Panc1 (cell line): ENCODE results near the gene SLC17A7. TPM values are rescaled to one million over a fixed set of nuclear protein-coding genes. Genes with fewer than 3 reads are reported as not detected.

ENCODE experiments used
- ATAC-seq: fragments of 200-7000 bp; cut with Tn5 transposase; 2 replicates; pipeline ENCODE4 v1.9.1; 2020; ENCODE audit warnings: mild to moderate bottlenecking, moderate library complexity
- BruUV-seq: library from RNA; stranded (reverse); fragments of 400-500 nt; replicated peaks from 2 replicates; lab custom pipeline; 2021; lab: Mats Ljungman, UMichigan
- CTCF ChIA-PET: fragments of 300-600 bp; sonication (Branson Sonifier 250); formaldehyde crosslinking; loops from one replicate; lab custom pipeline; 2022; ENCODE audit warnings: antibody characterized with exemption; lab: Charles Lee
- POLR2A ChIA-PET: fragments of 300-600 bp; sonication (Branson Sonifier 250); formaldehyde crosslinking; loops from one replicate; lab custom pipeline; 2022; ENCODE audit warnings: antibody characterized with exemption; lab: Charles Lee
- DNase-seq: peaks from one replicate; pipeline ENCODE4 v3.0.0-alpha.2; 2010; ENCODE audit warnings: low read depth, low spot score
- H3K27ac ChIP-seq: 2 replicates; pipeline ENCODE4 v1.5.1; 2011; ENCODE audit warnings: mild to moderate bottlenecking, low read length, inconsistent platforms
- H3K27me3 ChIP-seq: fragments of 200-500 bp; sonication (Bioruptor generic); 2 replicates; pipeline ENCODE4 v1.6.0; 2014; ENCODE audit warnings: low read length, inconsistent platforms; ENCODE audit not compliant: control insufficient read depth, insufficient read depth
- H3K36me3 ChIP-seq: fragments of 200-500 bp; sonication (Bioruptor generic); 2 replicates; pipeline ENCODE4 v1.5.1; 2014; ENCODE audit warnings: inconsistent platforms, mild to moderate bottlenecking, low read length, moderate library complexity; ENCODE audit not compliant: control insufficient read depth, insufficient read depth
- H3K4me1 ChIP-seq: 2 replicates; pipeline ENCODE4 v1.5.1; 2011; ENCODE audit warnings: inconsistent platforms, mild to moderate bottlenecking, low read length, moderate library complexity; ENCODE audit not compliant: control insufficient read depth, insufficient read depth
- H3K4me3 ChIP-seq, 2 experiments: 2 replicates each; pipeline ENCODE4 v1.5.1; 2011 to 2012; ENCODE audit warnings: low read depth in 2 of 2, low read length in 2 of 2, mild to moderate bottlenecking in 2 of 2, inconsistent platforms in 1 of 2, moderate library complexity in 1 of 2
- H3K9me3 ChIP-seq: fragments of 200-500 bp; sonication (Bioruptor generic); 2 replicates; pipeline ENCODE4 v1.5.1; 2014; ENCODE audit warnings: low read depth, mild to moderate bottlenecking, inconsistent platforms, low read length, moderate library complexity; ENCODE audit not compliant: control insufficient read depth, insufficient read depth
- CTCF ChIP-seq: fragments of 450-650 bp; IDR thresholded peaks from 2 replicates; pipeline ENCODE4 v1.5.1; 2017; ENCODE audit warnings: mild to moderate bottlenecking
- POLR2AphosphoS5 ChIP-seq: IDR thresholded peaks from 2 replicates; pipeline ENCODE4 v1.6.1; 2012; ENCODE audit warnings: mild to moderate bottlenecking, low read depth, low read length, moderate library complexity
- REST ChIP-seq, 2 experiments: IDR thresholded peaks; 2 replicates each; pipeline ENCODE4 v1.6.1; 2011 to 2012; ENCODE audit warnings: low read depth in 2 of 2, control low read depth in 1 of 2, low read length in 1 of 2, mild to moderate bottlenecking in 1 of 2, moderate library complexity in 1 of 2; ENCODE audit not compliant: insufficient read depth in 1 of 2
- SIN3A ChIP-seq: IDR thresholded peaks from 2 replicates; pipeline ENCODE4 v1.6.1; 2012; ENCODE audit warnings: low read depth, mild to moderate bottlenecking, low read length, moderate library complexity, borderline replicate concordance; ENCODE audit not compliant: insufficient read depth
- TCF7L2 ChIP-seq: IDR thresholded peaks from 2 replicates; pipeline ENCODE4 v1.6.1; 2011; ENCODE audit warnings: mild to moderate bottlenecking, low read depth, low read length, inconsistent platforms
- in situ Hi-C: cut with HindIII; loops from 2 replicates; pipeline ENCODE4 v1.10.0; 2016; ENCODE audit warnings: low sequenced_read_pairs, low pct_unique_long_range_greater_than_20kb
- intact Hi-C: fragments of 100-400 bp; cut with micrococcal nuclease; formaldehyde crosslinking; loops from one replicate; pipeline ENCODE4 v1.10.0; 2022; ENCODE audit not compliant: unreplicated experiment
- total RNA-seq: library from RNA; stranded (reverse); gene quantifications from one replicate; pipeline ENCODE4 v1.2.1, GENCODE V29; 2021; ENCODE audit not compliant: unreplicated experiment

Gene SLC17A7
- total RNA-seq, 1 experiment from 2014 or later, result 1.2 TPM

GRCh38 chr19:49400029-49400428, 41.3 kb downstream of the SLC17A7 start:
- intact Hi-C loops, result no loop called here
- BruUV-seq, result no TSS peak
- Histone ChIP-seq H3K27ac (no peak overlapping the region), H3K4me1 (no peaks in the 10 kb centered on the region), H3K9me3 (no peaks in the 10 kb centered on the region), H3K4me3 (no peak overlapping the region), H3K36me3 (no peaks in the 10 kb centered on the region), H3K27me3 (no peaks in the 10 kb centered on the region)
- TF ChIP-seq POLR2AphosphoS5, result no peak
- TF ChIP-seq SIN3A, result no peak
- no peak for TF ChIP-seq REST (IDR thresholded peaks at IDR 0.05; ENCODE audit: insufficient read depth in 1 of 2, low read depth in 2 of 2, low read length in 1 of 2)
- no peak for TF ChIP-seq TCF7L2
- no peak for TF ChIP-seq CTCF
- ATAC-seq (no peak), DNase-seq (no peak)
- in situ Hi-C loops, result no loop called here
- ChIA-PET CTCF (no interaction called here), POLR2A (no interaction called here)

- no TSS peak for BruUV-seq
- ATAC-seq (no peak), DNase-seq (no peak)
- intact Hi-C loops (no loop called here), in situ Hi-C loops (no loop called here)
- Histone ChIP-seq H3K4me3 (no peak overlapping the region), H3K9me3 (no peaks in the 10 kb centered on the region), H3K4me1 (no peaks in the 10 kb centered on the region), H3K27me3 (no peaks in the 10 kb centered on the region), H3K36me3 (no peaks in the 10 kb centered on the region), H3K27ac (no peak overlapping the region)
- ChIA-PET POLR2A (interaction anchor here (0.5 kb wide), 1 partner anchor 31 kb away, joined by 4 read pairs; no protein-coding TSS in a partner anchor), CTCF (no interaction called here)
- TF ChIP-seq REST (IDR thresholded peaks at IDR 0.05; ENCODE audit: insufficient read depth in 1 of 2, low read depth in 2 of 2, low read length in 1 of 2) (no peak), CTCF (no peak), POLR2AphosphoS5 (no peak), TCF7L2 (no peak)
Measured at GRCh38 chr19:49398931-49399330, 42.4 kb downstream of the SLC17A7 start.
